ENCODE measurements around the gene SDHC. TPM values are rescaled to one million over a fixed set of nuclear protein-coding genes. Genes with fewer than 3 reads are reported as not detected.

The SDHC gene
- total and polyA plus RNA-seq, 9 donors, result 12.6 to 327 (median 126) TPM

DNA sequence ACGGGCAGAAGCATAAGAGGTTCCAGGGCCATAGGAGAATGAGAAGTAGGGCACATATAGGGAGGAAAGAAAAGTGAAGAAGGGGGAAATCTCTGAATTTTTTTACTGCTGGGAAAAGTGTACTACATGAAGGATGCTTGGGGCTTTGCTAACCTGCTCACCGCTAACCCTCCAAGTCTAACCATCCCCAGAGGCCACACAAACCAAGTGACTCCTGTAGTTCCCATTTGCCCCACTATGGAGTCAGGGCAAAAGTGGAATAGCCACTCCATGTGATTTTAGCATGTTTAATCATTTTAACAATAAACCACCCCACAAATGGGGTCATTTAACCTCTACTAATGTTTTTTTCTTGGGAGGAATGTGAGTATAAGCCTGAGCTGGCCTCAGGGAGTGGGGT, 29.1 kb upstream of the SDHC start:
- intact Hi-C loops (cut with DNase I), result loop anchor here in 1 of 4 donors (5.0 kb wide), 1 partner anchor 58 kb away; the partner anchor contains the start of gene TOMM40L
- no peak for DNase-seq

GRCh38 chr1:161285521-161285920, 28.7 kb upstream of the SDHC start:
- Histone ChIP-seq H3K27me3 (no peaks in the 10 kb centered on the region), H3K36me3 (no peaks in the 10 kb centered on the region), H3K9me3 (no peaks in the 10 kb centered on the region), H3K27ac (no peak overlapping the region), H3K4me3 (no peak overlapping the region), H3K4me1 (ENCODE audit: insufficient read depth) (no peaks in the 10 kb centered on the region)
- WGBS, 3 donors, result 57 to 75% (median 60%) methylated on average over 5 of the region's 5 CpGs
- no peak for TF ChIP-seq EP300 (IDR thresholded peaks at IDR 0.05)
- no peak for TF ChIP-seq CTCF (IDR thresholded peaks at IDR 0.05)
- intact Hi-C loops (cut with DNase I), result loop anchor here in 1 of 4 donors (5.0 kb wide), 1 partner anchor 58 kb away; the partner anchor contains the start of gene TOMM40L
- no peak for DNase-seq

More for the DNA sequence above, 29.1 kb upstream of the SDHC start:
- 89 to 98% (median 95%) methylated on average over 2 of the region's 2 CpGs for WGBS, 3 donors
- no peaks in the 10 kb centered on the region for H3K36me3 ChIP-seq
- H3K4me3 ChIP-seq, result no peak overlapping the region
- H3K4me1 ChIP-seq (ENCODE audit: insufficient read depth), result no peaks in the 10 kb centered on the region
- no peak for TF ChIP-seq CTCF (IDR thresholded peaks at IDR 0.05)
- TF ChIP-seq POLR2A (IDR thresholded peaks at IDR 0.05), result no peak
- no peak for TF ChIP-seq EP300 (IDR thresholded peaks at IDR 0.05)
- no peaks in the 10 kb centered on the region for H3K9me3 ChIP-seq
- no peaks in the 10 kb centered on the region for H3K27me3 ChIP-seq
- H3K27ac ChIP-seq, result no peak overlapping the region

GRCh38 chr1:161287482-161288054, 26.6 kb upstream of the SDHC start:
- no peak for DNase-seq
- TF ChIP-seq EP300 (IDR thresholded peaks at IDR 0.05) (no peak), CTCF (IDR thresholded peaks at IDR 0.05) (no peak)
- no peaks in the 10 kb centered on the region for H3K9me3 ChIP-seq
- WGBS, 3 donors, result 89 to 95% (median 92%) methylated on average over 3 of the region's 3 CpGs
- intact Hi-C loops (cut with DNase I), result loop anchor here in 1 of 4 donors (5.0 kb wide), 1 partner anchor 60 kb away; the partner anchor contains the start of gene TOMM40L
- H3K27ac ChIP-seq, result no peak overlapping the region
- H3K4me1 ChIP-seq (ENCODE audit: insufficient read depth), result no peaks in the 10 kb centered on the region
- H3K36me3 ChIP-seq, result no peaks in the 10 kb centered on the region
- no peaks in the 10 kb centered on the region for H3K27me3 ChIP-seq
- H3K4me3 ChIP-seq, result no peak overlapping the region

DNA sequence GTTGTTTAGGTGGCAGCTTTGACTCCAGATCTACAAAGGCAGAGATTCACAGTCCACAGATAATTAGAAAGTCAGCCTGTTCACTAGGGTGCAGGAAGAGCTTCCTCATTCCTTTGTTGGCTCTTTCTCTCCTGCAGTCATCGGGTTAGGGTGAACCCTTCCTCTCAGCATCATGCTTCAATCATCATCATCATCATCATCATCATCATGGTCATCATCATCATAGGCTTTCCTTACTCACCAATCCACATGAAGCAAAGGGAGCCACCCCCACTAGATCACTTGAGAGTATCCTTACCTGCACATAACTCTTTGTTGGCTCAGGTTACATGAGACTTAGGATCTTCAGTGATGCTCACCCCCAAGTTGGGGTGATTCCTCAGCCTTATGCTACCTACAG, 23.4 kb upstream of the SDHC start:
- H3K4me3 ChIP-seq, result no peak overlapping the region
- H3K27me3 ChIP-seq, result no peaks in the 10 kb centered on the region
- H3K4me1 ChIP-seq (ENCODE audit: insufficient read depth), result no peaks in the 10 kb centered on the region
- intact Hi-C loops (cut with DNase I), result no loop called here
- H3K9me3 ChIP-seq, result no peaks in the 10 kb centered on the region
- no peak for DNase-seq
- no peak for TF ChIP-seq CTCF (IDR thresholded peaks at IDR 0.05)
- TF ChIP-seq POLR2A (IDR thresholded peaks at IDR 0.05), result no peak
- TF ChIP-seq EP300 (IDR thresholded peaks at IDR 0.05), result no peak
- 79 to 87% (median 84%) methylated on average over 1 of the region's 1 CpG for WGBS, 3 donors
- H3K36me3 ChIP-seq, result no peaks in the 10 kb centered on the region
- no peak overlapping the region for H3K27ac ChIP-seq

Data from ovary (tissue), 9 donors.